Pancreas (tissue), 10 donors: ENCODE data around the gene KCNN3. TPM values are rescaled to one million over a fixed set of nuclear protein-coding genes. Genes with fewer than 3 reads are reported as not detected.

Source experiments
- ATAC-seq, 4 donors: fragments of 200-7000 bp; cut with Tn5 transposase; one replicate each; pipeline versions ENCODE4 v1.8.0 to v1.9.1; 2020; ENCODE audit warnings: mild to moderate bottlenecking in 4 of 4, moderate library complexity in 4 of 4
- DNase-seq, 6 donors: peaks; one replicate each; pipeline ENCODE4 v3.0.0-alpha.2; 2020
- FAIRE-seq: peaks from 2 replicates; lab custom pipeline; 2012; peaks lifted over from hg19 to GRCh38; lab: Jason Lieb, UNC
- H3K27ac ChIP-seq, 4 donors: fragments of 200-600 bp; sonication (generic); 1 replicate in 3 of 4; 2 replicates in 1 of 4; pipeline versions ENCODE4 v1.5.0 to v1.8.0; 2020
- H3K27me3 ChIP-seq, 4 donors: fragments of 200-600 bp; one replicate each; pipeline ENCODE4 v1.8.0; 2021
- H3K36me3 ChIP-seq, 3 donors: fragments of 200-600 bp; sonication (generic) in 1 of 3; one replicate each; pipeline versions ENCODE4 v1.5.0 to v1.8.0; 2020 to 2021
- H3K4me1 ChIP-seq, 3 donors: fragments of 200-600 bp; one replicate each; pipeline ENCODE4 v1.8.0; 2021
- H3K4me3 ChIP-seq, 4 donors: fragments of 200-600 bp; sonication (generic) in 2 of 4; one replicate each; pipeline versions ENCODE4 v1.5.0 to v1.8.0; 2020 to 2021
- H3K9me3 ChIP-seq, 4 donors: fragments of 200-600 bp; one replicate each; pipeline ENCODE4 v1.8.0; 2021
- CTCF ChIP-seq, 4 donors: fragments of 200-600 bp; sonication (generic) in 3 of 4; IDR thresholded peaks; one replicate each; pipeline versions ENCODE4 v1.5.0 to v1.8.0; 2021; ENCODE audit warnings: antibody characterized with exemption in 4 of 4
- WGBS, 2 donors: extraction: QIAGEN DNeasy Blood & Tissue Kit; methylation state at CpG; one replicate each; pipeline ENCODE4 v1.1.7; 2013; 5-methylcytosine and 5-hydroxymethylcytosine counted together
- intact Hi-C, 3 donors: fragments of 100-400 bp; cut with DNase I; formaldehyde crosslinking; loops; one replicate each; pipeline versions ENCODE4 v1.11.1 to v1.14.2; 2022
- polyA plus RNA-seq, 2 donors: library from polyadenylated mRNA; stranded (reverse); fragments of 200-250 nt; gene quantifications; one replicate each; pipeline ENCODE4 v1.2.3, GENCODE V29; 2013
- total RNA-seq, 6 donors: library from RNA; stranded (reverse); fragmentation: NEBNext Ultra II Directional in 4 of 6; extraction: Animal tissue kit (Norgen Biotek cat#: 25700) in 4 of 6; gene quantifications; one replicate each; pipeline versions ENCODE4 v1.2.1 to v1.2.4, GENCODE V29; 2021 to 2023
- donor health status: healthy with polysubstance abuse.
- donor health status: DM: no; HTN: no; CAD: no; lungs with moderate emphysema.
- donor health status: DM: no; HTN: no; CAD: no.
- donor health status: control.
- donor health status: control.
- donor health status: Bipolar disorder and iron deficiency.
- donor health status: DM: yes; HTN: yes; CAD: no.
- donor health status: DM: no; HTN: no; CAD: no.
- donor health status: DM: no; HTN: no; CAD: no.
- donor health status: DM: yes; HTN: yes; CAD: no.

Gene KCNN3
- total and polyA plus RNA-seq, 8 donors = 0.11 to 1.0 (median 0.33) TPM

- intact Hi-C loops = no loop called here
- Histone ChIP-seq H3K9me3 (no peaks in the 10 kb centered on the region), H3K4me1 (no peaks in the 10 kb centered on the region), H3K4me3 (no peak overlapping the region), H3K27ac (no peak overlapping the region), H3K27me3 (no peaks in the 10 kb centered on the region), H3K36me3 (no peaks in the 10 kb centered on the region)
- 63 to 72% methylated on average over 14 to 15 of the region's 15 CpGs for WGBS, 2 donors
- no peak for DNase-seq
- no peak for ATAC-seq
- FAIRE-seq = no peak
- no peak for TF ChIP-seq CTCF (IDR thresholded peaks at IDR 0.05)
Measured at GRCh38 chr1:154843636-154844296, 26.3 kb downstream of the KCNN3 start.

DNA sequence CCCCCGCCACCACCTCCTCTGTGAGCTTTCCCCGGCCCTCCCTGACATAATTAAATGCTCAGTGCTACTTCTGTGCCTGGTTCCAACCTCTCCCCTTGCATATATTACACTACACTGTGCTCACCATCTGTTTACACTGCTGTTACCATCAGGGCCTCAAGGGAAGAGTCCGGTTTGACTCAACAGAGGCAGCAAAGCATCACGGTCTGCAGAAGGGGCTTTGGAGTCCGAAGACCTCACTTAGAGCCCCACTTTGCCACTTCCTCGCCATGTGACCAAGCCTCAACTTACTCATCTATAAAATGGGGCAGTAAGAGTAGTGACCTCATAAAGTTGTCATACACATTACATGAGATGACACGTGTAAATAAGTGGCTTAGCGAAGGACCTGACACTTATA lies 27.4 kb downstream of the KCNN3 start:
- no peak for FAIRE-seq
- H3K36me3 ChIP-seq = no peaks in the 10 kb centered on the region
- H3K9me3 ChIP-seq = no peaks in the 10 kb centered on the region
- H3K27me3 ChIP-seq = no peaks in the 10 kb centered on the region
- H3K4me1 ChIP-seq = no peaks in the 10 kb centered on the region
- WGBS, 2 donors = 75 to 78% methylated on average over 7 of the region's 8 CpGs
- DNase-seq = no peak
- no peak overlapping the region for H3K27ac ChIP-seq
- no peak overlapping the region for H3K4me3 ChIP-seq
- no peak for ATAC-seq
- no peak for TF ChIP-seq CTCF (IDR thresholded peaks at IDR 0.05)
- intact Hi-C loops = no loop called here

DNA sequence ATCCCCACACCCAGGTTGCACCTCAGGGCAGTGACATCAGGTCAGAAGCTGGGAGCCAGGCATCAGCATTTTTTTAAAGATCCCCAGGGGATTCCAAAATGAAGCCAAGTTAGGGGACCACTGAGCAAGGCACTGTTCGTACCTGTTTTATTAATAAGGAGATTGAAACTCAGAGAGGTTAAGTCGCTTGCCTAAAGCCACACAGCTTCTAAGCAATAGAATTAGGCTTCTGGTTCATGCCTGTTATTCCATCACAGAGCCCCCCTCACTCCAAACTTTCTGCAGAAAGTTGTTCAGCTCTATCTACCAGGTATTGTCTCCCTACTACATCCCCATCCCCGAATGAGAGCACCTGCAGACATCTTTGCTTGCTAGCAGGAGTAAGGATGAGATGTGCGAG lies 28.7 kb downstream of the KCNN3 start:
- 74% methylated on average over 4 of the region's 4 CpGs for WGBS, 2 donors
- Histone ChIP-seq H3K4me3 (no peak overlapping the region), H3K9me3 (no peaks in the 10 kb centered on the region), H3K27me3 (no peaks in the 10 kb centered on the region), H3K4me1 (no peaks in the 10 kb centered on the region), H3K36me3 (no peaks in the 10 kb centered on the region), H3K27ac (no peak overlapping the region)
- no peak for TF ChIP-seq CTCF (IDR thresholded peaks at IDR 0.05)
- DNase-seq (no peak), FAIRE-seq (no peak), ATAC-seq (no peak)
- intact Hi-C loops = no loop called here

GRCh38 chr1:154840269-154841176 lies 29.6 kb downstream of the KCNN3 start:
- Histone ChIP-seq H3K27me3 (no peaks in the 10 kb centered on the region), H3K36me3 (no peaks in the 10 kb centered on the region), H3K4me3 (no peak overlapping the region), H3K9me3 (no peaks in the 10 kb centered on the region), H3K27ac (no peak overlapping the region), H3K4me1 (no peaks in the 10 kb centered on the region)
- TF ChIP-seq CTCF (IDR thresholded peaks at IDR 0.05) = no peak
- ATAC-seq (no peak), FAIRE-seq (no peak), DNase-seq (no peak)
- intact Hi-C loops = no loop called here
- WGBS, 2 donors = 73 to 76% methylated on average over 19 of the region's 19 CpGs

- 39 to 42% methylated on average over 3 of the region's 3 CpGs for WGBS, 2 donors
- no peaks in the 10 kb centered on the region for H3K36me3 ChIP-seq
- FAIRE-seq (no peak), DNase-seq (no peak), ATAC-seq (no peak)
- H3K4me1 ChIP-seq = no peaks in the 10 kb centered on the region
- TF ChIP-seq CTCF (IDR thresholded peaks at IDR 0.05) = no peak
- intact Hi-C loops = no loop called here
- H3K9me3 ChIP-seq = no peaks in the 10 kb centered on the region
- H3K27ac ChIP-seq = no peak overlapping the region
- H3K27me3 ChIP-seq = no peaks in the 10 kb centered on the region
- no peak overlapping the region for H3K4me3 ChIP-seq
Measured at GRCh38 chr1:154839691-154840090, 30.4 kb downstream of the KCNN3 start.
